T follicular helper cell (primary cell): ENCODE results near the gene AK8.
"Not testable (repeated sequence)": the region's sequence is repeated elsewhere in the genome, so short reads cannot be mapped to it uniquely, and the experiment has no call there.

Experiments
- DNase-seq: peaks from one replicate; pipeline ENCODE4 v3.0.0-alpha.2; 2020; ENCODE audit warnings: low read depth

Gene AK8

GRCh38 chr9:132797861-132798659 lies 80.0 kb downstream of the AK8 start:
- DNase-seq = no peak

GRCh38 chr9:132795511-132796303 lies 82.4 kb downstream of the AK8 start:
- DNase-seq = no peak

GRCh38 chr9:132794730-132795380 lies 83.2 kb downstream of the AK8 start:
- DNase-seq = no peak

DNA sequence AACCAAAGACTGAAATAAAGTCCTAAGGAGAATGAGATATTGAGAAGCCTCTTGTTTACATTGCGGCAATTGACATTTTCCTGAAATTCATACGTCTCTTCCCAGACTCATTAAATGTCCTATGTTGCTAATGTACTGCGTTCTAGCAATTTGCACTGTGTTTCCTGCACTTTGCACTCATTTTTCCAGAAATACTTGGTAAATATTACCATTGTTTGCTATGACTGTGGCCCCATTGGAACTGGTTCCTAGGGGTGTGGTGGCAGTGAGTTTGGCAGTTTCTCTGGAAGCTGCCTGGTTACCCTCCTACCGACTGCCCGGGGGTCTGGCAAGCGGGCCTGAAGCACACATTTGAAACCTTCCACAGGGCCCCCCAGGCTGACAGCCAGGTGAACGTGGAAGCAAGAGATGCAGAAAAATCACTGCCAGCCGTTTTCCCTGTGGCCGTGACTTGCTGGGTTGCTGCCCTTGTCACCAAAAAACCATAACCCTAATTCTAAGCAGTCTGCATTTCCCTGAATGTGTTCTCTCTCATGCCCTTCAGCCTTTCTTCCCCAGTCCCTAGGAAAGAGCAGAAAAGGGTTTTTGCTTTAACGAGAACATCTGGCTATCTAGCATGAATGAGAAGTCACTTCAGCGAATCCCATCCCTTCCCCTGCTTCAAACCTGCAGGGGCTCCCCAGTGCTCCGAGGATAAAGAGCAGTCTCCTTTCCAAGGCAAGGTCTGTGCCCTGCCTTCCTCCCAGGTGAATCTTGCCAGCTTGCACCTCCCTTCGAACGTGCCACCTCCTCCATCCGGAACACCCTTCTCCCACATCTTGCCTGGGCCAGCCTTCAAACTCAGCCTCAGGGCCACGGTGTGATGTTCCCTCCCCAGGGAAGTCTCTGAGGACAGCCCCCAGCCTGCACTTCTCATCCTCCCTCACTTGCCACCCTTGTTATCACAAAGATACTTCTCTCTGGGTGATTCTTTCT lies 84.2 kb downstream of the AK8 start:
- DNase-seq = no peak

- no peak for DNase-seq
Observed at GRCh38 chr9:132792547-132792946, 85.5 kb downstream of the AK8 start.

DNA sequence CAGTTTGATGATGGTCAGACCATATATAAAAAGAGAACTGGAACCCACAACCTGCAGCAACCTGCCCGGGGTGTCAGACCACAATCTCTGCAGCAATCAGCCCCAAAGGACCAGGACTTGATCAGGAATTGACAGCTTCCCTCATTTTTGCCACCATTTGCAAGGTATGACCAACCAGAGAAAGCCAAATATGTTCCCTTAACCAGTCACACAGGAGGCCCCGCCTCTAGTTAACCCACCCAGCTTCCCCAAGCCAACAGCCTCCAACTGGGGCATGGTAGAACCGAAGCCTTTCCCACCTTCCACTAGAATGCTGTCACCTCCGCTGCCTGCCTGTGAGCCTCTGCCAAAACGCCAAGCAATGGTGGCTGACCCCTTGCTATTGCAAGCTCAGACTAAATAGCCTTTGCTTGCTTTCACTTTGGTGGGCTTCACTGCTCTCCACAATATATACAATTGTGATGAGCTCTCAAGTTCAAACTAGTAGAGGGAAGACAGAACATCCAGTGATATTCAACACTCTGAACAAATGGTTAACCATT lies 86.3 kb downstream of the AK8 start:
- DNase-seq = no peak

DNA sequence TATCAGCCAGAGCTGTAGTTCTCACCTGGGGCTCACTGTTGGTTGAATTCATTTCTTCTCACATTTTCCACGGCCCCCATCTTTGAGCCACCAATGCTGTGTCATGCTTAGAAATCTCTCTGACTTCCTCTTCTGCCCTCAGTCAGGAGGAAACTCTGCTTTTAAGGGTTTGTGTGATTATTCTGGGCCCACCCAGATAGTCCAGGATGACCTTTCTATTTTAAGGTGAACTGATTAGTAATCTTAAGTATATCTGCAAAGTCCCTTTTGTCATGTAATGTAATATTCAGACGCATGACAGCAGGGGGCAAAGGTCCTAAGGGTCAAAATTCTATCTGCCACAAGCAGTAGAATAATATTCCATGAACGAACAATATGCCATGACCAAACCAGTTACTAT lies 88.4 kb downstream of the AK8 start:
- DNase-seq = no peak

DNA sequence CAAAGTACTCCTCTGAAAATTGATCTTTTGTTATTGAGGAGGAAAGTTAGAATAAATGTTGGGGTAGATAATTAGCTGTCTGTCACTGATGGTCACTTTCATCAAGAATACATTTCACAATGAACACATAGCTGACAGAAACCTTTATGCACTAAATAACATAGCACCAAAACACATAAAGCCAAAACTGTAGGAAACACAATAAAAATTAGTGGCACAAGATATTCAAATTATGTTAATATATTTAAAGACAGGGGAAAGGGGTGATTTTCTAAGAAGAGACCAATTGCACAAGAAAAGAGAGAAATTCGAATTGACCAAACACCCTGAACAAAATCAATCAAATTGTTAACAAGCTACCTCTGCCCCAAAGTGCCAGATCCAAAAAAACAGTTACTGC lies 89.7 kb downstream of the AK8 start:
- no peak for DNase-seq

- no peak for DNase-seq
Observed at GRCh38 chr9:132787748-132788159, 90.3 kb downstream of the AK8 start.

GRCh38 chr9:132784286-132784830 lies 93.7 kb downstream of the AK8 start:
- DNase-seq = no peak

DNA sequence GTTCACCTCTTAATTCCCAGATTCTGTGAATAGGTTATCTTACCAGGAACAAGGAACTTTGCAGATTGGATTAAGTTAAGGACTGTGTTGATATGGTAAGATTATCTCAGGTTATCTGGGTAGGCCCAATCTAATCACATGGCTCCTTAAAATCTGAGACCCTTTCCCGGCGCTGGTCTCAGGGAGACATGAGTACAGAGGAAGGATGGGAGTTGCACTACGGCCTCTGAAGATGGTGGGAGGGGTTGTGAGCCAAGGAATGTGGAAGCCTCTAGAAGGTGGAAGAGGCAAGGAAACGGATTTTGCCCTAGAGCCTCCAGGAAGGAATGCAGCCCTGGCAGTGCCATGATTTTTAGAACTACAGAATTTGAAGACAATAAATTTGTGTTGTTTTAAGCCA lies 95.1 kb downstream of the AK8 start:
- no peak for DNase-seq

DNA sequence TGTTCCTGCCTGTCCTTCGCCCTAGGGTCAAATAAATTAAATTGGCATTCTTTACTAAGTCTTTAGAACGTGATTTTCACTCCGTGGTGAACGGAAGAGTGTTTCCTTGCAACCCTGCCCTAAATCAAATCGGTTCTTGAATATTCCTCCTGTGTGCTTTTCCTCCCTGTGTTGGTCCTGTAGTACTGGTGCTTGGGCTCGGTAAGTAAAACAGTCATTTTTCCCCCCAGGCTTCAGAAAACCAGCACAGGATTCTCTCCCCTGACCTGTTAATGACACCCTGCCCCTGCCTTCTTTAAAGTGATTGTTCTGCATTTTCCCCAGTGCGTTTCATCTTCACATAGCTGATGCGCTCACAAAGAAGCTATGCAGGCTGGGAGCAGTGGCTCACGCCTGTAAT lies 96.0 kb downstream of the AK8 start:
- DNase-seq = no peak

DNA sequence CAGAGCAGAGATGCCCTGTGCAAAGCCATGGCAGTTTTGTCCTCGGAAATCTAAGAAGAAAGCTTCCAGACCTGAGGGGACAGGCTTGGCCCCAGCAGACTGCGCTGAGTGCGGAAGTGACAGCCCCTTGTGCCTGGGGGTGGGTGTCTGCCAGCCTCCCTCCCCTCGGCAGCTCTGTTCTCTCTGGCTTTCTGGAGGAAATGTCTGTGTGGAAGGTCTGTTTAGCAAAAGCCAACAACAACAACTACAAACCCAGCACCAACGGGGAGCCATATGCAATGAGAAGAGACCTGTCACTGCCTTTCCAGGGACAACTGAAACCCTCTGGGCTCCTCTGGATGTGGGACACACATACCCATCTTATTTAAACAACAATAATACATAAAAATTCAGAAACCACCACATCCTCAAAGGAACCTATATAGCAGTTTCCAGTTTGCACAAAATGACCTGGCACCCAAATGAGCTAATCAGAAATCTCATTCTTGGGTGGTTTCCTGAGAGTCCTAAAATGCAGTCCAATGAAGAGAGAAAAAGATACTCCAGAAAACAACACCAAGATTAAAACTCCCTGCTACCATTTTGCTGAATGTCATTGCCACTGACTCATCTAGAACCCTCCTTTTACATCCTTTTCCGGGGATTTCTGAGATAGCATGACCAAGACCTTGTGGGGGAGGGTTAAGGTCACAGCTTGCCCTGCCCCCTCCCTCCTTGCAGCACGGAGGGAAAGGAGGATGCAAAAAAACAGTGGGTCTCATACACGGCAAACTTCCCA lies 97.7 kb downstream of the AK8 start:
- no peak for DNase-seq

DNA sequence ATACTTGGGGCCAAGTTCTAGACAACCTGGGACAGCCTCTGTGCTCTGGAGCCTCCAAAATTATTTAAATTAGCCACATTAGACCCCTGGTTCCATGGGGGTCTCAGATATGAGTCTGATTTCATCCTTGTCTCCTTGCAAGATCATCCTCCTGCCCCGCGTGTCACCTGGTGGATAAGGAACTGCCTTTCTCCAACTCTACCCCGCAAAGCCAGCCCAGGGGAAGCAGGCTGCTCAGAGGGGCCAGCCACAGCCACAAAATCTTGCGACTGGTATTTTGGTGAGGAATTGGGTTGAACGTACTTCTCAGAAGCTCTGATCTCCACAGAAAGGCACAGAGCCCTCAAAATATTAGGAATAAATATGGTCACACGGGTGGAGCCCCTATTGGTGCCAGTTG lies 101.2 kb downstream of the AK8 start:
- no peak for DNase-seq

DNA sequence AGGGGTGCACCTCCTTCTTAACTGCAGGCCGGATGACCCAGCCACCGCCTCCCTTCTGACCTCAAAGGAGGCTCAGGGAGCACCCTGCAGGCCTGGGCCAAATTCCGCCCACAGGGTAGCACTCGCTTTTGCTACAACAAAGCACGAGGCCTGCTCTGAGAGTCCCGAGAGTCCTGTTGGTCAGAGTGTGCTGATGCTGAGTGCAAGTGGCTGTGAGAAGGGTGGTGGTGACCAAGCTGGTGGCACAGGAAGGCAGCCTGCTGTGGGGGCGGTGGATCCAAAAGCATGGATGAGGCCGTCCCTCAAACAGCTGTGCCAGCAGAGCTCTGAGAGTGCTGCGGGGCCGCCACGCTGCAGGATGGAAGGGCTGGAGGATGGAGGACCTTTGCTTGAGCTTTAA lies 101.8 kb downstream of the AK8 start:
- DNase-seq = no peak

- DNase-seq = no peak
Observed at GRCh38 chr9:132775720-132776119, 102.4 kb downstream of the AK8 start.

DNA sequence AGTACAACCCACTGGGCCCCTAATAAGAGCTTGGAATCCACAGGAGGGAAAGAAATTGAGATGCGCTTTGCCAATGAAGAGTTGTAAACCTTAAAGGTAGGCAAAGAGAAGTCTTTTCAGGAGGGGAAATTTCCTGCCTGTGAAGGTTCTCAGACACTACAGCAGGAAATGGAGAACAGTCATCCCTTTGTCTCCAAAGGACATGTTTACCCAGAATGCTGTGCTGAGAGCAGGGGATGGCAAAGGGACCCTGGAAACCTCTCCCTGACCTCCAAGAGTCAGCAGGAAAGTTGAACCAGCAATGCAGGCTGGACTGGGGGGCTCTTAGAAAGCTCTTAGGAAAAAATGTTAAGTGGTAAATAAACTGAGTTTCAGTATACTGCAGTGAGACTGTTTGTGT lies 103.2 kb downstream of the AK8 start:
- no peak for DNase-seq

- no peak for DNase-seq
Observed at GRCh38 chr9:132773764-132774339, 104.2 kb downstream of the AK8 start.

DNA sequence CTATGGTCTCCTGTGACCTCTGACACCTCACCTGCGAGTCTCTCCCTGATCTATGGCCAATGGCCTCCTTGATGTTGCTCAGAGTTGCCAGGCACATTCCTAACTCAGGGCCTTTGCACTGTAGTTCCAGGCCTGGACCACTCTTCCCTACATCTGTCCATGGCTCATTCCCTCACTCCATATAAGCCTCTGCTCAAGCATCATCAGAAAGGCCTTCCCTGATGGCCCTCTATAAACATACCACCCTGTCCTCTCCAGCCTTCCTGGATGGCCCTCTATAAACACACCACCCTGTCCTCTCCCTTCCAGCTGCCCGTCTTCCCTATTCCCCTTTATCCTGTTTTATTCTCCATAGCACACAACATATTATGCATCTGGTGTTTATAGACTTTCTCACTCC lies 105.0 kb downstream of the AK8 start:
- DNase-seq = no peak

DNA sequence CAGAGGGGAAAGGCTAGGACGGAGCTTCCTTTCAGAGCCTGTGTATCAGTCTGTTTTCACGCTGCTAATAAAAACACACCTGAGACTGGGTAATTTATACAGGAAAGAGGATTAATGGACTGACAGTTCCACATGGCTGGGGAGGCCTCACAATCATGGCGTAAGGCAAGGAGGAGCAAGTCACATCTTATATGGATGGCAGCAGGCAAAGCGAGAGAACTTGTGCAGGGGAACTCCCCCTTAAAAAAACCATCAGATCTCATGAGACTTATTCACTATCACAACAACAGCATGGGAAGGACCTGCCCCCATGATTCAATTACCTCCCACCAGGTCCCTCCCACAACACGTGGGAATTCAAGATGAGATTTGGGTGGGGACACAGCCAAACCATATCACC lies 106.3 kb downstream of the AK8 start:
- DNase-seq = not testable (repeated sequence)
